Measurements from ENCODE around the gene SNRPD3. TPM values are rescaled to one million over a fixed set of nuclear protein-coding genes. Genes with fewer than 3 reads are reported as not detected.
A peak's percentile ranks its signal among the peaks of the same experiment; 100 is the strongest.

Gene SNRPD3
- total RNA-seq, 4 donors from 2014 or later, result 63.8 to 110 (median 87.6) TPM

GRCh38 chr22:24588757-24589481, 33.1 kb downstream of the SNRPD3 start:
- Histone ChIP-seq H3K9me3 (no peaks in the 10 kb centered on the region), H3K36me3 (peaks cover 20 to 52% (median 35%) of the 10 kb centered on the region in 4 donors), H3K4me3 (no peak overlapping the region), H3K27ac (replicated peaks in 1 of 4) (peak overlapping the region in 1 of 4 donors; percentile 31), H3K27me3 (no peaks in the 10 kb centered on the region), H3K4me1 (peaks cover 18 to 43% (median 32%) of the 10 kb centered on the region in 4 donors)
- TF ChIP-seq EP300 (IDR thresholded peaks at IDR 0.05) (no peak), POLR2AphosphoS5 (IDR thresholded peaks at IDR 0.05) (no peak), POLR2A (IDR thresholded peaks at IDR 0.05; ENCODE audit: low read depth) (no peak)
- TF ChIP-seq, protein P1, sequence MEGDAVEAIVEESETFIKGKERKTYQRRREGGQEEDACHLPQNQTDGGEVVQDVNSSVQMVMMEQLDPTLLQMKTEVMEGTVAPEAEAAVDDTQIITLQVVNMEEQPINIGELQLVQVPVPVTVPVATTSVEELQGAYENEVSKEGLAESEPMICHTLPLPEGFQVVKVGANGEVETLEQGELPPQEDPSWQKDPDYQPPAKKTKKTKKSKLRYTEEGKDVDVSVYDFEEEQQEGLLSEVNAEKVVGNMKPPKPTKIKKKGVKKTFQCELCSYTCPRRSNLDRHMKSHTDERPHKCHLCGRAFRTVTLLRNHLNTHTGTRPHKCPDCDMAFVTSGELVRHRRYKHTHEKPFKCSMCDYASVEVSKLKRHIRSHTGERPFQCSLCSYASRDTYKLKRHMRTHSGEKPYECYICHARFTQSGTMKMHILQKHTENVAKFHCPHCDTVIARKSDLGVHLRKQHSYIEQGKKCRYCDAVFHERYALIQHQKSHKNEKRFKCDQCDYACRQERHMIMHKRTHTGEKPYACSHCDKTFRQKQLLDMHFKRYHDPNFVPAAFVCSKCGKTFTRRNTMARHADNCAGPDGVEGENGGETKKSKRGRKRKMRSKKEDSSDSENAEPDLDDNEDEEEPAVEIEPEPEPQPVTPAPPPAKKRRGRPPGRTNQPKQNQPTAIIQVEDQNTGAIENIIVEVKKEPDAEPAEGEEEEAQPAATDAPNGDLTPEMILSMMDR (IDR thresholded peaks at IDR 0.05), result no peak
- 93% methylated on average over 14 of the region's 21 CpGs for WGBS
- DNase-seq (ENCODE audit: extremely low spot score), result no peak
- intact Hi-C loops (cut with DNase I), result no loop called here

DNA sequence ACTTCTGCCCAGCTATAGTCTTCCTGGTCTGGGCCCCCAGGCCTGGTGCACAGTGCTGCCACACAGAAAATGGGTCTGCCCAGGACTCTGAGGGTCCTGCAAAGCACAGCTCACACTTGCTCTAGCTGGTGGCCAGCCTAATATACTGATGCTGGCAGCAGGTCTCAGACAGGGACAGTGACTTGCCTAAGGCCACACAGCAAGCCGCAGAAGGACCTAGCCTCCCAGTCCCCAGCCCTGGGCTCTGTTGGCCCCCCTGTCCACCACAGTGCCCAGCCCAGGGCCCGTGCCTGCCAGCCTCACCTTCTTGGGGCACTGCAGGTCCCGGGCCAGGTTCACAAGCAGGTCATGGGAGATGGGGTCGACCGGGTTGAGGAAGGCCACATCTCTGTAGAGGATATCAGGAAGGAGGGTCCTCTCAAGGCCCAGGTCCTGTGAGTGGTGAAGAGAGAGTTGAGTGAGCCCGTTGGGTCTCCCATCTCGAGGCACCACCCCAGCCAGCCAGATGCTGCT, 33.8 kb downstream of the SNRPD3 start:
- no peak for DNase-seq (ENCODE audit: extremely low spot score)
- Histone ChIP-seq H3K4me1 (peaks cover 12 to 39% (median 26%) of the 10 kb centered on the region in 4 donors), H3K27me3 (no peaks in the 10 kb centered on the region), H3K36me3 (peaks cover 20 to 52% (median 35%) of the 10 kb centered on the region in 4 donors), H3K27ac (replicated peaks in 1 of 4) (no peak overlapping the region), H3K9me3 (no peaks in the 10 kb centered on the region), H3K4me3 (no peak overlapping the region)
- intact Hi-C loops (cut with DNase I), result no loop called here
- no peak for TF ChIP-seq POLR2A (IDR thresholded peaks at IDR 0.05; ENCODE audit: low read depth)
- TF ChIP-seq POLR2AphosphoS5 (IDR thresholded peaks at IDR 0.05), result no peak
- TF ChIP-seq EP300 (IDR thresholded peaks at IDR 0.05), result no peak
- TF ChIP-seq, protein P1 (IDR thresholded peaks at IDR 0.05), result no peak
- 100% methylated on average over 2 of the region's 7 CpGs for WGBS

- Histone ChIP-seq H3K27me3 (no peaks in the 10 kb centered on the region), H3K4me3 (no peak overlapping the region), H3K4me1 (peaks cover 10 to 29% (median 21%) of the 10 kb centered on the region in 4 donors), H3K9me3 (no peaks in the 10 kb centered on the region), H3K27ac (replicated peaks in 1 of 4) (no peak overlapping the region), H3K36me3 (peaks cover 19 to 41% (median 32%) of the 10 kb centered on the region in 4 donors)
- 96% methylated on average over 12 of the region's 12 CpGs for WGBS
- no peak for DNase-seq (ENCODE audit: extremely low spot score)
- no peak for TF ChIP-seq POLR2AphosphoS5 (IDR thresholded peaks at IDR 0.05)
- TF ChIP-seq, protein P1 (IDR thresholded peaks at IDR 0.05), result no peak
- no peak for TF ChIP-seq POLR2A (IDR thresholded peaks at IDR 0.05; ENCODE audit: low read depth)
- no peak for TF ChIP-seq EP300 (IDR thresholded peaks at IDR 0.05)
- intact Hi-C loops (cut with DNase I), result no loop called here
These were observed 34.9 kb downstream of the SNRPD3 start for GRCh38 chr22:24590596-24591173.

DNA sequence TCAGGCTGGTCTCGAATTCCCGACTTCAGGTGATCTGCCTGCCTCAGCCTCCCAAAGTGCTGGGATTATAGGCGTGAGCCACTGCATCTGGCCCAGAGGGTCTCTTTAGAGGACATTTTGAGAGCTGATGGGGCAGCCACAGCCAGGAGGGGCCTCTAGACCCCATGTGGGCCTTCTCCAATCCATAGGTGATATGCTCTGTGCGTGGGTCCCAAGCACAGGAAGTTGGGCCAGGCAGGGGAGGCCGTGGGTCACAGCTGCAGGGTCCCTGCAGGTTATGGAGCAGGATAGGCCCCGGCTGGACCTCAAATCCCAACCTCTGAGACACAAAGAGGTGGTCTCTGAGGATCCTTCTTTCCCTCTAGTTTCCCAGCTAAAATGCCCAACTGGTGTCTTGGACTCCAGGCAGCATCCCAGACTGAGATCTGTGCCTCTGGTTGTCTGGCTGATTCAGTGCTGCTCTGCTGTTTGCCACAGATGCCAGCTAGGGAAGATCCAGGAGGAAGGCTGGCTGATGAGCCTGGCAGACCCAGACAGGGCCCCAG, 35.6 kb downstream of the SNRPD3 start:
- H3K27me3 ChIP-seq, result no peaks in the 10 kb centered on the region
- peak overlapping the region in 1 of 4 donors; percentile 88 for H3K27ac ChIP-seq (replicated peaks in 1 of 4)
- WGBS, result 85% methylated on average over 5 of the region's 6 CpGs
- TF ChIP-seq EP300 (IDR thresholded peaks at IDR 0.05) (no peak), POLR2A (IDR thresholded peaks at IDR 0.05; ENCODE audit: low read depth) (no peak), POLR2AphosphoS5 (IDR thresholded peaks at IDR 0.05) (no peak)
- TF ChIP-seq, protein P1 (IDR thresholded peaks at IDR 0.05), result no peak
- no peak overlapping the region for H3K4me3 ChIP-seq
- H3K4me1 ChIP-seq, result peaks cover 10 to 29% (median 21%) of the 10 kb centered on the region in 4 donors
- intact Hi-C loops (cut with DNase I), result no loop called here
- no peak for DNase-seq (ENCODE audit: extremely low spot score)
- no peaks in the 10 kb centered on the region for H3K9me3 ChIP-seq
- peaks cover 13 to 34% (median 26%) of the 10 kb centered on the region in 4 donors for H3K36me3 ChIP-seq
